HG03039 (cell line): Measurements from ENCODE around the gene RIN3.

Experiments used
- ATAC-seq: cut with Tn5 transposase; IDR thresholded peaks from one replicate; pipeline ENCODE4 v1.9.1; 2021; ENCODE audit warnings: mild to moderate bottlenecking, moderate library complexity; ENCODE audit not compliant: unreplicated experiment

Gene RIN3, protein sequence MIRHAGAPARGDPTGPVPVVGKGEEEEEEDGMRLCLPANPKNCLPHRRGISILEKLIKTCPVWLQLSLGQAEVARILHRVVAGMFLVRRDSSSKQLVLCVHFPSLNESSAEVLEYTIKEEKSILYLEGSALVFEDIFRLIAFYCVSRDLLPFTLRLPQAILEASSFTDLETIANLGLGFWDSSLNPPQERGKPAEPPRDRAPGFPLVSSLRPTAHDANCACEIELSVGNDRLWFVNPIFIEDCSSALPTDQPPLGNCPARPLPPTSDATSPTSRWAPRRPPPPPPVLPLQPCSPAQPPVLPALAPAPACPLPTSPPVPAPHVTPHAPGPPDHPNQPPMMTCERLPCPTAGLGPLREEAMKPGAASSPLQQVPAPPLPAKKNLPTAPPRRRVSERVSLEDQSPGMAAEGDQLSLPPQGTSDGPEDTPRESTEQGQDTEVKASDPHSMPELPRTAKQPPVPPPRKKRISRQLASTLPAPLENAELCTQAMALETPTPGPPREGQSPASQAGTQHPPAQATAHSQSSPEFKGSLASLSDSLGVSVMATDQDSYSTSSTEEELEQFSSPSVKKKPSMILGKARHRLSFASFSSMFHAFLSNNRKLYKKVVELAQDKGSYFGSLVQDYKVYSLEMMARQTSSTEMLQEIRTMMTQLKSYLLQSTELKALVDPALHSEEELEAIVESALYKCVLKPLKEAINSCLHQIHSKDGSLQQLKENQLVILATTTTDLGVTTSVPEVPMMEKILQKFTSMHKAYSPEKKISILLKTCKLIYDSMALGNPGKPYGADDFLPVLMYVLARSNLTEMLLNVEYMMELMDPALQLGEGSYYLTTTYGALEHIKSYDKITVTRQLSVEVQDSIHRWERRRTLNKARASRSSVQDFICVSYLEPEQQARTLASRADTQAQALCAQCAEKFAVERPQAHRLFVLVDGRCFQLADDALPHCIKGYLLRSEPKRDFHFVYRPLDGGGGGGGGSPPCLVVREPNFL

GRCh38 chr14:92513204-92513965, at the start of gene RIN3:
TSS of gene RIN3 (plus strand) at chr14:92513781. CDS start at chr14:92513933, 152 bp downstream.
- ATAC-seq: no peak

DNA sequence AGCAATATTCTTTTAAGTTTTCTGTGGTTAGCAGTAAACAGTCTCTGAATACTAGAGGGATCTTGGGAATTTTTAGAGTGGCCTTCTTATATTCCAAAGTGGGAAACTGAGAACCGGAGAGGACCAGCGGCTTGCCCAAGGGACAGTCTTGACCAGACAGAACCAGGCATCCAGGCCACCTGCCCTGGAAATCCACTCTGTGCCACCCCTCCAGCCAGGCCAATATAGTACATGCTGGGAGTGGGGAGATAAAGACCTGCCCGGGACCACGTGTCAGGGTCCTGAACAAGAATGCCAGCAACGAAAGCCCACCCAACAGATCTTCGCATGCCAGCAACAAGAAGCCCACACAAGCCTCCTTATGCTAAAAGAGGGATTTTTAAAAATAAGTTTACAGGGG, 49.4 kb upstream of the RIN3 start:
- ATAC-seq: no peak

DNA sequence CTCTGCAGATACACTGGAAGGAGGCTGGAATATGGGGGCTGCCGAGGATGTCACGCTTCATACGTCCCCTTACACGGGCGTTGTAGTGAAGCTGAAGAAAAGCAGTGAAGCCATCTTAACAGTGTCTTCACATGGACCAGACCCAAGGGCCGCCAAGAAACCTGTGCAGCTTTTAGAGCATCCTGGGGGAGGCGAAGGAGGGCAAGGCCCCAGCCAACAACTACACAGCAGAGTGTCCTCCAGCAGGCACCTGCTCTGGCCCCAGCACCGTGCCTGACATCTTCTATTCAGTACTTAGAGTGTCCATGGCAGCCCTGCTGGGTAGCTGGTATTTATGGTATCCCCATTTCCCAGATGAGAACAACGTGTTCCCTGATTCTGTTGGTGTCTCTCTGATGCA, 48.9 kb upstream of the RIN3 start:
- ATAC-seq: no peak

- no peak for ATAC-seq
Measured at GRCh38 chr14:92465353-92466055, 48.1 kb upstream of the RIN3 start.

DNA sequence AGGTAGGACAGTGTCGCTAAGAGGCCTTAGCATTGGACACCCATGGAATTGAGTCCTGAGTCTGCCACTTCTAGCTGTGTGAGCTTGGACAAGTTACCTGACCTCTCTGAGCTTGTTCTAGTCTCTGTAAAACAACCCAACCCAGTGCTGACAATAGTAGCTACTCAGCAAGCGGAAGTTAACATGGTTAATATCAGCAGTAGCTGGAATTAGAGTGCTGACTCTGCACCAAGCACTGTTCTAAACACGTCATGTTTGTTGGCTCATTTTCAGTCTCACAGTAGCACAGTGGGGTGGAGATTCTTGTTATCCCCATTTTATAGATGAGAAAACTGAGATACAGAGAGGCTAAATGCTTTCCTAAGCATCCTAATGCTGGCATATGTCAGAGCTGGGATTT, 47.5 kb upstream of the RIN3 start:
- no peak for ATAC-seq

GRCh38 chr14:92469515-92469914, 44.1 kb upstream of the RIN3 start:
- no peak for ATAC-seq

DNA sequence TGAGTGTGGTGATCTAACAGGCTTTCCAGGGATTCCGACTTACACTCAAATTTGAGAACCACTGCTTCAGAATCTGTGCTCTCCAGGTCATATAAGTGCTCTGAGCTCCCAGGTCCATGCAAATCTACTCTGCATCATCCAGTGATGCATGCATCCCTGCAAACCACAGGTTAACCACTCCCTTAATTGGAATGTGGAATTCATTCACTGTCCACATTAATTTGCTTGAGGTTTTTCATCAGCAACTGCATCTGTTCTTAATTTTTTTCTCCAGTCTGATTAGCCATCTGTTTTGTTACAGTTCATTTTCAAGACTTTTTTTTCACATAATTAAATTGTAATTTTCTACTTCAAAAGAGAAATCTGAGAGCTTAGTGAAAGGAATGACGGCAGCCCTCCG, 43.4 kb upstream of the RIN3 start:
- no peak for ATAC-seq

- no peak for ATAC-seq
Measured at GRCh38 chr14:92470811-92471210, 42.8 kb upstream of the RIN3 start.

- ATAC-seq: no peak
Measured at GRCh38 chr14:92471919-92472318, 41.7 kb upstream of the RIN3 start.

- ATAC-seq: no peak
Measured at GRCh38 chr14:92472860-92473259, 40.7 kb upstream of the RIN3 start.

- ATAC-seq: no peak
Measured at GRCh38 chr14:92473261-92473968, 40.2 kb upstream of the RIN3 start.

- no peak for ATAC-seq
Measured at GRCh38 chr14:92473969-92474535, 39.5 kb upstream of the RIN3 start.

DNA sequence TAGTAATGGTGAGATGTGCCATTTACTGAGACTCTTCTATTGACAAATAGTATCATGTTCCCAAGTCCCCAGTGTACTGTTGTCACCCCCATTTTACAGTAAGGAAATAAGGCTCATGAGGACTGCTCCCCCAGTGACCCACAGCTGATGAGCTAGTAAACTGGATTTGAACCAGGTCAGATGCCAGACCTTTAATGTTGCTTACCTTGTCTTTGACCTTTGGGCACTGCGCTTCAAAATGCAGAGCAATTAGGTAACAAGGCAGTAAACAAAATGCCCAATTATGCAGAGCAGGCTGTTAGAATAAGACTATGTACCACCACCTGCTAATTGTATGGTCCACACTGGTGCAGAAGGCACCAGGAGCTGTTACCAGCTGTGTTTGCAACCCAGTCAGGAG, 38.5 kb upstream of the RIN3 start:
- ATAC-seq: no peak

DNA sequence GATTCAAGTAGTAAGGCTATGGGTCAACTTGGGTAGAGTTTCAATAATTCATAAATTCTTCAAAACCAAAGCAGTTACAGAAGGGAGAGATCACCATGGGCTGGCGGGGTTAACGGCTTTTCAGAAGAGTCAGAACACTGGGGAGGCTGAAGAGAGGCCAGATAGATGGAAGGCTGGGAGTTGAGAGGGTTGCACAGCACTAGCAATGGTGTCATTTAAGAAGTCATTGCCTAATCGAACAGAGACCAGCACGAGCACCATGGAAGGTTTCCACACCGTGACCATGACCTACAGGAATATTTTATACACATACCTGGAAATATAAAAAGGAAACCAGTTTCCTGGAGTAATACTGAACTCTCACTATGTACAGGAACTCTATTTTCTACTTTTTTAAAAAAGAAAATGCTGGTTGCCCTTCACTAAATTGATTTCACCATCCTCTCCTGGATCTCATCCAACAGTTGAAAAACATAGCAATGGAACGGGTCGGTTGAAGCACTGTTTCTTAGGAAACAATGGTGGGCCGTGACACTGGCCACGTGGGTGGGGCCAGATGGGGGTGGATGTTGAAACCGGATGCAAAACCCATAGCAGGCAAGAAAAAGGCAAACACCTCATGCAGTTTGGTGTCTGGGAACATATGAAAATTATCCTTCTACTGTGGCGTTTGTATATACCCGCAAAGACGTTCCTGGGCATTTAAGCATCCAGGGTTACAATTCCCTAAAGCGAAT, 38.0 kb upstream of the RIN3 start:
- ATAC-seq: no peak

DNA sequence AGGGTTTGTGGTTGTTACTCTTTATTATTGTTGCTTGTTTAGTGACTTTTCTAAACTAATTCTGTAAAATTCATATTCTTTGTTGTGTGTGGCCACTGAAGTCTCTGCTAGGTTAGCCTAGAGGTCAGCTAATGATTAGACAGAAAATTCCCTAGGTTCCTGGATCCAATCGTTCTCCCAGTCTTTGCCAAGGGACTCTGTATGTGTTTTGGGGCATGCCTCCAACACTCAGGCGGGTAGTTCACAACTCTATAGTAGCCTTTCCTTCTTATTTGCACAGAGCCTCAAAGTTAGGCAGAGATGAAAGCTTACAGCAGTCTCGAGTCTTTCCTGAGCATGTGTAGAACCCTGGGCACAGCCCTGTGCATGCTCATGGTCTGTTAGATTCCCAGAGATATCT, 32.7 kb upstream of the RIN3 start:
- no peak for ATAC-seq

DNA sequence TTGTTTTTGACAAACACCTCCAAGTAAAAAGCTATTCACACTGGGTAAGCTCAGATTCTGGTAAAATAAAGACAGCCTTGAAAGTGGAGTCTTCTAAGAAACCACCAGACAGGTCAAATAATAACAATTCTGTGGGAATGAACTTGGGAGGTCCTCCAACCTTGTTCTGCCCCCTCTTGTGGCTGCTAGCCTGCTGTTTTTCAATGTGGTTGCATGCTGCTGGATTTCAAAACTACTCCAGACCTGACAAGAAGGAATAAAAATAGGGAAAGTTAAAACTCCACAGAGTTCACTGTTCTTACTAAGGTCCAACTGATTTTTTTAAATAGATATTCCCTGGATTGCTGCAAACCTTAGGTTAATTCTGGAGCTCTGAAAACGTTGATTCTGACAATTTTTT, 32.2 kb upstream of the RIN3 start:
- ATAC-seq: no peak

DNA sequence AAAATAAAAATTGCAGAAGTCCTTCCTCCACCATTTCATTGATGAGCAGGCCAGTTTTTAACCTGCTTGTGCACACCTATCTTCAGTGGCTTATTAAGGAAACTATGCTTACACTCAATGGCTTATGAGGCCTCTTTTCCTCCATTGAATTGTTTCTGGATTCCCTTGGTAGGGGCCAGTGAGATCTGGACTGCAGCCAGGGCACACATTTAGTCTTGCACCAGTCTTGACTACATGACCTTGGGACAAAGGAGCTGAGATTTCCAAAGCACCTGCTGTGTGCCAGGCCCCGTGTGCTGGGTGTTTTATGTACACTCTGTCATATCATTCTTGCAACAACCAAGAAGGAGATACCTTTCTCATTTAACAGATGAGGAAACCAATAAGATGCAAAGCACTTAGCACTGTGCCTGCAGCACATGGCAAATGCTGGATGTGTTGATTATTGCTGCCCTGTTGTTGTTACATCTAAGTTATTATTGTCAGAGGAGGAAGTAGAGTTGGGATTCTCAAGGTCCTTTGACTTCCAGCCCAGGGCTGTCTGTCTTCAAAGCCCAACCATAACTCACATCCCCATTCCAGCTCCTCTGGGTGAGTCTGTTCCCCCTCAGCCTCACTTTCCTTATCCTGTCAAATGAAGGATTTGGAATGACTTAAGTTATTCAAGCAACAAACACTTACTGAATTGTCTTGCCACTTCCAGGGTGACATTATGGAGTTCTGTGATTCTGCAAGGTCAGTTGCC, 31.6 kb upstream of the RIN3 start:
- ATAC-seq: no peak

DNA sequence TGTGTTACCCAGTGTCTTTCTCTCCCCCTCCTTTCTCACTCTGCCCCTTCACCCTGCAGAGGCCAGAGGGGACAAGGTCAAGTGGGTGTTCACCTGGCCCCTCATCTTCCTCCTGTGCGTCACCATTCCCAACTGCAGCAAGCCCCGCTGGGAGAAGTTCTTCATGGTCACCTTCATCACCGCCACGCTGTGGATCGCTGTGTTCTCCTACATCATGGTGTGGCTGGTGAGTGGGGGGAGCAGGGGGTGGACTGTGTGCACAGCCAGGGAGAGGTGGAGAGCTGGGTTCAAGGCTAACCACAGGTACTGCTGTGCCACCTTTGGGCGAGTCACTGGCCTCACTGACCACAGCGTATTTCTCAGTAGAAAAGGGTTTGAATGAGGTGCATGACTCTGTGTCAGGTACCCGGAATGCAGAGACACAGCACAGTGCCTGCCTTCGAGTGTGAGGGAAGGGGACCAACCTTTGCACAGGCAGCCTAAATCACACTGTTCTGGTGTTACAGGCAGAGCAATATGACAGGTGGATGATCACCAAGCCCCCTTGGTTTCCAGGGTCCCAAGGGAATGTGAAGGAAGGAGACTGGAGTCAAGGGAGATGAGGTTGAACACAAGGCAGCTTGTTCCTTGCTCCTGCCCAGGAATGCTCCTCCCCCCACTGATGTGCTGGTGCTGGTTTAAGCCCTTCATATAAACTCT, 30.8 kb upstream of the RIN3 start:
- no peak for ATAC-seq
